ENCODE measurements around the gene TBC1D3.
"Not testable (repeated sequence)": the region's sequence is repeated elsewhere in the genome, so short reads cannot be mapped to it uniquely, and the experiment has no call there.

Gene TBC1D3

DNA sequence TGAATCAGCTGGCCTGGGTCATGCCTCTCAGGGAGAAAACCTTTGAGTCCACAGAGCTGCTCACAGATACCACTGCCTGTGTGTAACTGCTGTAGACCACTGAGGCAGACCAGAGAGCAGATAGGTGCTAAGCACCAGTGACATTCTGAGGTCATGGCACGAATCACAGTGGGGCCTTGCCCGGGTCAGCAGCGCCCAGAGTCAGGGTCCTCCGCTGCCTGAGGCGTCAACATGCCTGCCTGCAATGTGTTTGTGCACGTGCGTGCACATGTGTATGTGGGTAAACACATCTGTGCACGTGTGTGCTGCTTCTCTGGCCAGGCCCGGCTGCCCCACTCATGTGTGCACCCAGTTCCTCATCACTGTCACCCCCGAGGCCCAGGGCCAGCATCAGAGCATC lies at the start of gene TBC1D3:
TBC1D3 (minus strand) TSS at position 101 of the 400 bp plus-strand sequence. CDS start 1,526 bp downstream, outside the sequence.
- not testable (repeated sequence) for DNase-seq

DNA sequence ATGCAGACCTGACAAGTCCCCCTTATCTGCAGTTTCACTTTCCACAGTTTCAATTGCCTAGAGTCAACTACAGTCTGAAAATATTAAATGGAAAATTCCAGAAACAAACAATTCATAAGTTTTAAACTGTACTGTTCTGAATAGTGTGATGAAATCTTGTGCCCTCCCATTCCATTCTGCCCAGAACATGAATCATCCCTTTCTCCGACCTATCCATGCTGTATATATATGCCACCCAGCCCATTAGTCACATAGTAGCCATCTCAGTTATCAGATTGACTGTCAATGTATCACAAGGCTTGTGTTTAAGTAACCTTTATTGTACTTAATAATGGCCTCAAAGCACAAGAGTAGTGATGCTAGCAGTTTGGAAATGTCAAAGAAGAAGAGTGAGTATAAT lies 40.4 kb upstream of the TBC1D3 start:
- DNase-seq: not testable (repeated sequence)

DNA sequence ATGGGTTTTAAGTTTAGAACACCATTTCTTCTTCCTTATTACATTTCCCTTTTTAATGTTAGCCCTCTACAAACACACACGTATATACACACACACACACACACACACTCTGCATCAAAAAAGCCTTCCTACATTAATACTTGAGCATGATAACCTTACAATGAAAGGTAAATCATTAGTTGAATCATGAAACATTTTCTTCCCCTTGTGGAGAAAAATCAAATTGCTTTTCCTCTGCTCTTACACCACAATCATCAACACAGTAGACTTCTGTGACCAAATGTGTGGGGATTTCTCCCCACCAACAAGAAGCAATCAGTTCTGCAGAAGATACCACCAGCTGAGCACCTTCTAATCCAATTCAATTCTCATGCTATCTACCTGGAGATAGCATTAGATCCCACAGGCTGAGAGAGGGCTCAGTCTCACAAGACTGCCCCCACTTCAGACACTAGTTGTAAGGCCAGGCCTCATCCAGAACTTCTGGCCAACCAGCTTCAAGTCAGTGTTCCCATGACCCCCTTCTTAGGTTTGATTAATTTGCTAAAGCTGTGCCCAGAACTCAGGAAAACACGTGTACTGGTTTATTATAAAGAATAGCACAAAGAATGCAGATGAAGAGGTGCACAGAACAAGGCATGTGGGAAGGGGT lies 33.6 kb upstream of the TBC1D3 start:
- DNase-seq: not testable (repeated sequence)

DNA sequence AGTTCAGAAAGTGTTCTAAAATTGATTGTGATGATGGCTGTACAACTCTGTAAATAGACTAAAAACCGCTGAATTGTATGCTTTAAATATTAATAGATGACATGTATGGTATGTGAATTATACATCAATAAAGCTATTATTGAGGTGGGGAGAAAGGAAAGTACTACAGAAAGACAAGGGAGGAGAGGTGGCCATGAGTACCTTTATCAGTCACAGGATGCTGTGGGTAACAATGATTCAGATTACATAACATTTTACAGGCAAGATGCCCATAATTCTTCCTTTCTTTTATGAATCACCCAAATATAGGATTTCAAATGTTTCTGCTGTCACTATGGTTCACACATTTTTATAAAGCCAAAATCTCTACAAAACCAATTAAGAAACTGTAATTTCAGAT lies 28.5 kb upstream of the TBC1D3 start:
- not testable (repeated sequence) for DNase-seq

DNA sequence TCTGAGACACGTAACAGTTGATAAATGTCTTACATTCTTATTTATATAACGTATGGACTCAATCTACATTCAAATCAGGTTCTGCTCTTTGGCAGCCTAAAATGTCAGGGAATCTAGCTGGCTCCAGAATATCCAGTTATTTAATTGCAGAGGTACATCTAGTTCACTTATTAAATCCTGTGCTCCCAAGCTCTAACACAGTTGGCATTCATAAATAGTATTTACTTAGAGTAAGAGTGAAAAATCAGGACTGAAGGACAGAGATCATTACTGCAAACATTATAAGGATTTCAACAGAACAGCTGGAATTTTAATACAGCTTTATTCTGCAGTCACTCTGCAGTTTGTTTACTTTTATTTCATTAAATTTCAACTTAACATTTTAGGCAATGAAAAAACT lies 7.9 kb upstream of the TBC1D3 start:
- DNase-seq: not testable (repeated sequence)

DNA sequence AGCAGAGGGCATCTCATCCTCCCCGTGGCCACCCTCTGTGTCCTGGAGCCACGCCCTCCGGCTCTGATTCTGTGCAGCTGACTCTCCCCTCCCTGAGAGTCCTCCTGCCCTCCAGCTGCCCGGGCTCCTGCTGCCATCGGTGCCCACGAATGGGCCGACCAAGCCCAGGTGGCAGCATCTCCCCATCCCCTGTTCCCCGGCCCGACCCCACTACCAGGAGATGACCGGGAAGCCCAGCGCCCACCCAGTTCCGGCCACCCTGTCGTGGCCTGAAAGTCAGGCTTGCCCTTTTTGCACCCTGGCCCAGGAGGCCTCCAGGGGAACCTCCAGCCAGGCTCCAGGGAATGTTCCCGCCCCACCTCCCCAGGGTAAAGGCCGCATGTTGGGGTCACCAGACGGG lies 57.5 kb downstream of the TBC1D3 start:
- not testable (repeated sequence) for DNase-seq

All from cortex of kidney (tissue), 1 donor.